GM19397 (cell line): ENCODE data around the gene FZR1.

Experiments
- ATAC-seq: cut with Tn5 transposase; IDR thresholded peaks from one replicate; pipeline ENCODE4 v1.9.1; 2021; ENCODE audit warnings: mild to moderate bottlenecking, moderate library complexity; ENCODE audit not compliant: unreplicated experiment

The FZR1 gene

DNA sequence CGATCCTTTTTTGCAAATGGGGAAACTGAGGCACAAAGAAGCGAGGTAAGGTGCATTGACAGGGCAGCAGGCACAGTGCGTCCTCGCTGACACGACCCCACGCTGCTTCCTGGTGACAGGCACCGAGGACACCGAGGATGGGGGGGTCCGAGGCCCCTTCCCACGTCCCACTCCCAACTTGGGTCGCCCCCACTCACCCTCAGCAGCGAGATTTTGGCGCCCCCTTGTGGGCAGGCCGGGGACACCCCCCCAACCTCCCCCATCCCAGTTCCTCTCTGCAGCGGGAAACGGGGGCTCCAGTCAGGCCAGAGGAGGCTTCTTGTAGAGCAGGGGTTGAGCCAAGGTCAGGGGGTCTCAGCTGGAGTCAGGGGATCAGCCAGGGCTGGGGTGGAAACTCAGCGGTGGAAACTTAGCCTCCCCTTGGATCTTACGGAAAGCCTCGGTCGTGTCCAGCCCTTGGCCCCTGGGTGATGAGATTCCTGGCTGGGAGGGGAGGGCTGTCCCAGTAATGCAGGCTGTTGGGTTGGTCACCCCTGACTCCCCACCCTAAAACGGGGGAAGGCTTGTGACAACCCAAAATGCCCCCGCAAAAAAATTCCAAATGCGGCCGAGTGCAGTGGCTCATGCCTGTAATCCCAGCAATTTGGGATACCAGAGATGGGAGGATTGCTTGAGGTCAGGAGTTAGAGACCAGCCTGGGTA, 34.0 kb upstream of the FZR1 start:
- no peak for ATAC-seq

DNA sequence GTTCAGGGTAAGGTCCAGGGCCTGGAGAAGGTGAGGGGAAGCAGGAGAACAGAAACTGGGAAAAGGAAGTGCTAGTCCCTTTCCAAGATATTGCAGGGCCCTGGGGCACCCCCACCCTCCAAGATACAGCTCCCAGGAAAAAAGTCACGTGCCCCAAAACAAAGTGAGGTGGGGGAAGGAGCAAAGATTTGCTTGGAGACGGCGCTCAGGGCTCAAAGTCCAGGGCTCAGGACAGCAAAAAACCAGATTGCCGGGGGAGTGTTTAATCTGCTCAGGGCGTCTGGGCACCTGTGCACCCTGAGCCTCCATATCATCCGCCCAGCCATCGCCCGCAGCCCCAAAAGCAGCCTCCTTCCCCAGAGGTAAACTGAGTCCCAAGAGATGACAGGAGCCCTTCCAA, 32.1 kb upstream of the FZR1 start:
- no peak for ATAC-seq

DNA sequence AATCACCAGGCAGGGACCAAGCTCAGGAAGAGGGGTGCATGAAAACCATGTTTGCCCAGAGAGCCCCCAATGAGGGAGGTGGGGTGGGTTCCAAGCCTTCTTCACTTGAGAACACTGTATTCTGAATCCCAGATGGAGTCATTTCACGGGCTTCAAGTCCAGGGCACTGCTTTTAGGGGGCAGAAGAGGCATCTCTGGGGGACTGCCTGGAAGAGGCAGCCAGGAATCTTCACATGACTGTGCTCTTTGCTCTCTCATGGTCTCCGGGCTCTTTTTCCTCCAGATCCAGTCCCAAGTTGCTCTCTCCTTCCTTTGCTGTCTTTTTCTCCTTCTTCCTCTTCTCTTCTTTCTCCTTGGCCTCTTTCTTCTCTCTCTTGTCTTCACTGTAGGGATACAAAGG, 31.5 kb upstream of the FZR1 start:
- no peak for ATAC-seq

DNA sequence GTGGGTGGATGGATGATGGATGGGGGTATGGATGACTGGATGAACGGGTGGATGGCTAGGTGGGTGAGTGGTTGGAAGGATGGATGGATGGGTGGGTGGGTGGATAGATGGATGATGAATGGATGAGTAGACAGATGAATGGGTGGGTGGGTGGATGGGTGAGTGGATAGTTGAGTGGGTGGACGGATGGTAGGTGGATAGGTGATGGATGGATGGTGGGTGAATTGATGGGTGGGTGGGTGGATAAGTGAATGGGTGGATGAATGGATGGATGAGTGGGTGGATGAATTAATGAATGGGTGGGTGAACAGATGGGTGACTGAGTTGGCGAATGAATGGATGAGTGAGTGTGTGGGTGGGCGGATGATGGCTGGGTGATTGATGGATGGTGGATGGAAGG, 30.7 kb upstream of the FZR1 start:
- ATAC-seq = no peak

DNA sequence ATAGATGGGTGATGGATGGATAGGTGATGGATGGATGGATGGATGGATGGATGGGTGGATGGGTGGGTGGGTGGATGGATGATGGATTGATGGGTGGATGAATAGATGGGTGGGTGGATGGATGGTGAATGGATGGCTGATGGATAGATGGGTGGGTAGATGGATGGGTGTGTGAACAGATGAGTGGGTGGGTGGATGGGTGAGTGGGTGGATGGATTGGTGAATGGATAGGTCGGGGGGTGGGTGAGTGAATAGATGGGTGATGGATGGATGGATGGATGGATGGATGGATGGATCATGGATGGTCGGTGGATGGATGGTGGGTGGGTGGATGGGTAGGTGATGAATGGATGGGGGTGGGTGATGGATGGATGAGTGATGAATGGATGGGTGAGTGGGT, 29.3 kb upstream of the FZR1 start:
- ATAC-seq = no peak

DNA sequence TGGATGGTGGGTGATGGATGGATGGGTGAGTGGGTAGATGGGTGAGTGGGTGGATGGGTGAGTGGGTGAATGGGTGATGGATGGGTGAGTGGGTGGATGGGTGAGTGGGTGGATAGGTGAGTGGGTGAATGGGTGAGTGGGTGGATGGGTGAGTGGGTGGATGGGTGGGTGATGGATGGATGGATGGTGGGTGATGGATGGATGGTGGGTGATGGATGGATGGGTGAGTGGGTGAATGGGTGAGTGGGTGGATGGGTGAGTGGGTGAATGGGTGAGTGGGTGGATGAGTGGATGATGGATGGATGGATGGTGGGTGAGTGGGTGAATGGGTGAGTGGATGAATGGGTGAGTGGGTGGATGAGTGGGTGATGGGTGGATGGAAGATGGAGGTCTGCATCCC, 28.6 kb upstream of the FZR1 start:
- no peak for ATAC-seq

DNA sequence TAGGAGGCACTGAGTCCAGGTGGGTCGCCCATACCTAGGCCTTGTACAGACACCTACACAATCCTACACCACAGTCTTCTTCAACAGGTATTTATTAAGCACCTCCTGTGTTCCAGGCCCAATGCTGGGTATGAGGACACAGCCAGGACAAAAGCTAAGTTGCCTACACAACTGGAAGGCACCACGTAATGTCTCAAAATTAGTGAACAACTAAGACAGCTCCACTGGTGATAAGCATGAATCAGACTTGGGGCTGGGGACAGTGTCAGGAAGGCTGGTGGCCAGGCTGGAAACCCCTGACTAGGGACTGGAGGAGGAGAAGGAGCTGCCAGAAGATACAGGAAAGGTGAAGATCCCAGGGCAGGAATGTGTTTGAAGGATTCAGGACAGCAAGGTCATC, 28.2 kb upstream of the FZR1 start:
- no peak for ATAC-seq

DNA sequence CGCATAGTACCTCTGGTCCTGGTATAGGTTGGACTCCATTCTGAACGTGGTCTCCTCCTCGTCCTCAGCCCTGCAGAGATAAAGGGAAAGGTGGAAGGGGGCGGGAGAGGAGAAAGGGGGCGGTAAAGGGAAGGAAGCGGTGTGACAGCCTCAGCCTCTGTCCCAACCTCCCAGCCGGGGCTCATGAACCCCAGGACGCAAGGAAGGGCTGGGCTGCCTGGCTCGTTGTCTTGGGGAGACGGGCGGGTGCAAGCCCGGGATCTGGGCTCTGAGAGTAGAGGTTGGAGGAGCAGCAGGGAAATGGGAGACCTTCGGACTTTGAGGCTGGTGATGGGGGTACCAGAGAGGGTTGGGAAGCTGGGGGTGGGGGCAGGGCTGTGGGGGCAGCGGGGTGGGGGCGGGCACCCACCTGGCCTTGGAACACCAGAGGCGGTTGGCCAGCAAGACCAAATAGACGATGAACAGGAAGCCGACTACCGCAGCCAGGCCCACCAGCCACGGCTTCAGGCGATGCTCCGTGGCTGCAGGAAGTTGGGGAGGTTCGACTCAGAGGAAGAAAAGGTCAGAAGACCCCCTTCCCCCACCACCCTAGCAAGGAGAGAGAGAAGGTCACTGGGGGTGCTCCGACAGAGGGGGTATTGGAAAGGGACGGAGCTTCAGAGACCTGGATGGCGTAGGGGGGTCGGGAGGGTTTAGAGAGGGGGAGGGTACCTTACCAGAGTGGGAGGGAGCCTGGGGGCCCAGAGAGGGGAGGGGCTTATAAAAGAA, 27.5 kb upstream of the FZR1 start:
- no peak for ATAC-seq

DNA sequence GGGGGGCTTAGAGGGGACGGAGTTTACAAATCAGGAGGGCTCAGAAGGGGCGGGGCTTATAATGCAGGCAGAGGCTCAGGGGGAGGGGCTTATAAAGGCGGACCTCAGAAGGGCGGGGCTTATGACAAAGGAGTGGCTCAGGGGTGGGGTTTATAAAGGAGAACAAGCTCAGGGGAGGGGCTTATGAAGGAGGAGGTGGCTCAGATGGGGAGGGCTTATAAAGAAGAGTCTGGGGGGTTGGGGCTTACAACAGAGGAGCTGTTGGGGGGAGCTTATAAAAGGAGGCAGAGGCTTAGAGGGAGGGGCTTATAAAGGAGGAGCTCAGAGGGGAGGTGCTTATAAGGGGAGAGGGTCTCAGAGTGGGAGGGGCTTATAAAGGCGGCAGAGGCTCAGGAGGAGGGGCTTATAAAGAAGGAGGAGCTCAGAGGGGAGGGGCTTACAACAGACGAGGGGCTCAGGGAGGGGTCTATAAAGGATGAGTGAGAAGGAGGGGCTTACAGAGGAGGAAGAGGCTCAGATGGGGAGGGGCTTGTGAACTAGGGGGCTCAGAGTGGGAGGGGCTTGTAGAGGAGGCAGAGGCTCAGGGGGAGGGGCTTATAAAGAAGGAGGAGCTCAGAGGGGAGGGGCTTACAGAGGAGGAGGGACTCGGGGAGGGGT, 26.8 kb upstream of the FZR1 start:
- ATAC-seq = no peak

DNA sequence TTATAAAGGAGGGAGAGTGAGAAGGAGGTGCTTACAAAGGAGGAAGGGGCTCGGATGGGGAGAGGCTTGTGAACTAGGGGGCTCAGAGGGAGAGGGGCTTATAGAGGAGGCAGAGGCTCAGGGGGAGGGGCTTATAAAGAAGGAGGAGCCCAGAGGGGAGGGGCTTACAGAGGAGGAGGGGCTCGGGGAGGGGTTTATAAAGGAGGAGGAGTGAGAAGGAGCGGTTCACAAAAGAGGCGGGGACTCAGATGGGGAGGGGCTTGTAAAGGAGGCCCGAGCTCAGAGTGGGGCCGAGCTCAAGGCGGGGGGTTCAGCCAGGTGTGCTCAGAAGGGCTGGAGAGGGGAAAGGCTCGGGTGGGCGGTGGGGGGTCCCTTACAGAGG, 26.3 kb upstream of the FZR1 start:
- ATAC-seq = no peak

DNA sequence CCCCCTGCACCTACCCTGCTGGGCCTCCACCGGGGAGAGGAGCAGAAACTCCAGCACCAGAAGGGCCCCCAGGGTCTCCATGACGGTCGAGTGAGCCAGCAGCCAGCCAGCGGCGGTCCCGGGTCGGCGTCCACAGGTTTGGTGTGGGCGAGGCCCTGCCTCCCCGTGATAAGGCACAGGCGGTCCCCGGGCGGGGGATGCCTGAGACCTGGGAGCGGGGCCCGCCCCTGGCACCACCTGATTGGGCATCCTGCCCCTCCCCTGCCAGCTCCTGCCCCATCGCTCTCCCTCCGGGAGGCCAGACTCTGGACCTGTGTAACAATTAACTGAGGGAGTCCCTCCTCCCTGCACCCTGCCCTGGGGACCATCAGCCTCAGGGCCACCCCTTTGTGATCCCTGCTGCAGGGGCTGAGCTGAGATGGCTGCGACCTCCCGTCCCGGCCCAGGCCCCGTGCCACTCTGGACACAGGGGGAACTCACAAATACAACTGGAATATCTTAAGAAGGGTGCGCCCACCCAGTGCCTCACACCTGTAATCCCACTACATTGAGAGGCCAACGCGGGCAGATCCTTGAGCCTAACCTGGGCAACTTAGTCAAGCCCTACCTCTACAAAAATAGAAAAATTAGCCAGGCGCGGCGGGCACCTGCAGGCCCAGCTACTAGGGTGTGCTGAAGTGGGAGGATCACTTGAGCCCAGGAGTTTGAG, 25.6 kb upstream of the FZR1 start, which contains the start of gene SMIM24:
Gene SMIM24, minus strand, starts transcription at position 143 of the 709 bp plus-strand sequence. Its CDS starts 62 bp downstream, at position 81.
- ATAC-seq = no peak

DNA sequence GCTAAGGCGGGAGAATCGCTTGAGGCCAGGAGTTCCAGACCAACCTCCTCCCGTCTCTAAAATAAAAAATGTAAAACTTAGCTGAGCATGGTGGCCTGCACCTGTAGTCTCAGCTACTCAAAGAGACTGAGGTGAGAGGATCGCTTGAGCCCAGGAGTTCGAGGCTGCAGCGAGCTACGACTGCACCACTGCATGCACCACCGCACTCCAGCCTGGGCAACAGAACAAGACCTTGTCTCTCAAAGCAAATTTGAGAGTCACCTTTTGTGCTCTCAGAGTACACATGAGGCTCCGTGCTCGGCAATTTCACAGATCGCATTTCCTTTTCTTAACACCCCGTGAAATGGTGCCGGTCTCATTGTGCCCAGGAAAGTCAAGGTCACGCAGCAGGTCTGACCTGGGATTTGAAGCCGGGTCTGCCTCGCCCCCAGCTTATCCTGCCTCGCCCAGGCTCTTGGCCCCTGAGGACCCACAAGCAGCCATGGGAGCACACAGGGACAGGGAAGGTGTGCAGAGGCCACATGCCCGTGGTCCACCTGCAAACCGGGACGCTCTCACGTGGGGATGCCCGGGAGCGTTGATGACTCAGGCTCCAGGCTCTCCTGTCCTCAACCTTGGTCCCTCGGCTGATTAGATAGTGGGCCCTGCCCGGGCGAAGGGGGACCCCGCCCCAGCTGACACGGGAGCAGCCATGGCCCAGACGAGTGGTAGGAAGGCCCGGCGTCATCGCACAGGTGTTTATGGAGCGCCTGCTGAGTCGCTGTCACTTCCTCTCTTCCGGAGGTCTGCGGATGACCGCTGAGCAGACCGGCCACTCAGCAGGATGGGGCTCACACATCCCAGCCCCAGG, 24.6 kb upstream of the FZR1 start:
- no peak for ATAC-seq

DNA sequence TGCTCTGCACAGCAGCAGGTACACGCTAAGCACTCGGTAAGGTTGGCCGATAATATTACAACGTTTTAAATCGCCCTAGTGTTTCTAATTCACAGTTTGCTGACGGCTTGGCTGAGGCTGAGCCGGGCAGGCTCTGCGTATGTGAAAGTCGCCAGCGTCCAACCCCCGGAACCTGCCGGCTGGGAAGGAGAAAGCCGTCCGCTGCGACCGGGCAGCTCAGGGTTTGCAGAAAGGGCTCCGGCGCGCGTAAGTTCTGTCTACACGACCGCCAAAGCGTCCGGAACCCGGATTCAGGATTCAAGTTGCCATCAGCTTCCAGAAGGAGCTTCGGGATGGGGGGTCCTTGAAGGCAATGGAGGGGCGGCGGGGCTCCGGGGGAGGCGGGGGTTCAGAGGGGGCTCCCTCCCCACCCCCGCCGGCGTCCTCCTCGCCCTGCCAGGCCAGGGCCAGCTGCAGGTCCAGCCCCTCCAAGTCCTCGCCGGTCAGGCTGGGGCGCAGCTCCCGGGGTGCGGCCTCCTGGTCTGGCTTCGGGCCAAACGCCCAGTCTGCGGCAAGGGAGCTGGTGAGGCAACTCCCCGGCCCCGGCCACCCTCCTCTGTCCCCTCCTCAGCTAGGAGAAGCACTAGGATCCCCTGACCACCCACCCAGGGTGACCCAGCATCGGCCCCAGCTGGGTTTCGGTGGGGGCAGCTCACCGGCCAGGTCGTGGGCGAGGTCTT, 23.4 kb upstream of the FZR1 start:
- no peak for ATAC-seq

DNA sequence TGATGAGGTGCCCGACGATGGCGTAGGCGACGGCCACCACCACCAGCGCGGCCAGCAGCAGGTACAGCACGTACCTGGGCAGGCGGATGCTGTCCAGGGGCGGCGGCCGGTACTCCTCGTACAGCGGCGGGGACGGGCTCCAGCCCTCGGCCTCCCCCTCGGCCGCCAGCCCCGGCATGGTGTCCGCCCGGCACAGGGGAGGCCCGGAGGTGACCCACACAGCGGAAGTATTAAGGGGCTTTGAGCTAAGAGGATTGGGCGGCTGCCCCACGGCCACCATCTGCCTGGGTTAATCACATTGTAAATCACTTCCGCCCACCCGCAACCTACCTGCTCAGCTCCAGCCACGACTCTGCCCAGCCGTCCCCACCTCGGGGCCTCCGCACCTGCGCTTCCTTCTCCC, 22.9 kb upstream of the FZR1 start, which contains the start of gene SMIM44:
Gene SMIM44, minus strand, starts transcription at position 216 of the 403 bp plus-strand sequence. Its CDS starts 38 bp downstream, at position 178.
- no peak for ATAC-seq

DNA sequence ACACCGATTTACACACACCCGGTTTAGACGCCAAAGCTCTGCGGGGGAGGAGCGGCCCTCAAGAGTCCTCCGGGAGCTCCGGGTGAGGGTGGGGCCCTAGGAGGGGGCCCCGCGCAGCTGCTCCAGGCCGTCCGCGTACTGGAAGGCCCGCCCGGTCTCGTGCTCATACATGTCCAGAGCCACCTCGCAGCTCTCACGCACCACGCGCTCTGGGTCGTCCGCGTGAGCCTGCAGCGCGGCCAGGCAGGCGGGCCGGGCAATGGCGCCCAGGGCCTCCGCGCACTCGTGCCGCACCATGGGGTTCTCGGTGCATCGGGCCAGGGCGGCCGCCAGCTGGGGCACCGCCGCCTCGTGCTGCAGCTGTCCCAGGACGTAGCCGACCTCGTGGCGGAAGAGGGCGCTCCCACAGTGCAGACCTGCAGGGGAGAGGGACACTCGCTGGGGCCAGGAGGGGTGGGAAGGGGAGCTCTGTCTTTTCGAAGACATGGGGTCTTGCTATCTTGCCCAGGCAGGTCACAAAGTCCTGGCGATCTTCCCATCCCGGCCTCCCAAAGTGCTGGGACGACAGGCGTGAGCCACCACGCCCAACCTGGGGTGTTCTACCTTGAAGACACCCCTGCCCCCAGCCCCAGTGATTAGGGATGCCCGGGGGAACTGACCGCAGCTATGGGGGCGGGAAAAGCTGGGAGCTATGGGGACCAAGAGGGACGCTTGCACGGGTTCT, 14.6 kb upstream of the FZR1 start:
- ATAC-seq = no peak

DNA sequence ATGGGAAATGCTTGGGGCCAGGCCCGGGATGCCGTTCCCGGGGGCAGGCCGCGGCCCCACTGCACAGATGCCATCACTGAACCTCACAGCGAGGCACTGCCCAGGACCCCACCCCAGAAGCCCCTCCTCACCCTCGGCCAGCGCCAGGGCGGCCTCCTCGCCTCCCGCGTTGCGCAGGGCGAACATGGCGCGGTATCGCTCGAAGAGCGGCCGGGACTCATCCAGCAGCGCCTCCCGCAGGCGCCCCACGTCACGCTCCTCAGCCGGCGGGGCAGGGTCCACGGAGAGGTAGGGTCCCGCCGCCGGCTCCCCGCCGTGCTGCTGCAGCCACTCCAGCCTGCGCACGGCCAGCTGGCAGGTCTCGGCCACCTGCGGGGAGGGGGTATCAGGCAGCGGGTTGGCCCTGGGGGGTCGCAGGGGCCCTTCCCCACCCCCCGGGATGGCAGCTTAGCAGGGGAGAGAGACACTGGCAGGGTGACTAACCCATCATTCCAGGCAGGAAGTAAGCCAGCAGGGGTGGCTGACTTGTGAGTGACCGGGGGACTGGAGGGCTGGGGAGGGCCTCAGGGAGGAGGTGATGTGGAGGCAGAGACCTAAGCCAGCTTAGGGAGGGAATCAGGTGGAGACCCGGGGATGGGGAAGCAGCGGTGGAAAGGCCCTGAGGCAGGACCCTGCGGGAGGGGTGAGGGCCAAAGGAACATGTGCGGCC, 13.8 kb upstream of the FZR1 start:
- no peak for ATAC-seq

DNA sequence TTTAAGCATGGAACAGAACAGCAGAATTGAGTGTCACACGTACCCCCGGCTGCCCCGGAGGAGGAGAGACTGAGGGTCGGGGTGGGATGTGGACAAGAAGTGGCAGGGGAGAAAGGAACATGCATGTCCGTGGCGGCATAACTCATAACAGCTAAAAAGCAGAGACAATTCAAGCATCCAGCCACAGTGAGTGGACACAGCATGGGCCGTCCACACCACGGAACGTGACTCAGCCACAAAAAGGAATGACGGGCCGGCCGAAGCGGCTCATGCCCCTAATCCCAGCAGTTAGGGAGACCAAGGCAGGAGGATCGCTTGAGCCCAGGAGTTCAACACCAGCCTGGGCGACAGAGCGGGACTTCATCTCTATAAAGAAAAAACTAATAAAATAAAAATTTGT, 13.2 kb upstream of the FZR1 start:
- ATAC-seq = no peak

DNA sequence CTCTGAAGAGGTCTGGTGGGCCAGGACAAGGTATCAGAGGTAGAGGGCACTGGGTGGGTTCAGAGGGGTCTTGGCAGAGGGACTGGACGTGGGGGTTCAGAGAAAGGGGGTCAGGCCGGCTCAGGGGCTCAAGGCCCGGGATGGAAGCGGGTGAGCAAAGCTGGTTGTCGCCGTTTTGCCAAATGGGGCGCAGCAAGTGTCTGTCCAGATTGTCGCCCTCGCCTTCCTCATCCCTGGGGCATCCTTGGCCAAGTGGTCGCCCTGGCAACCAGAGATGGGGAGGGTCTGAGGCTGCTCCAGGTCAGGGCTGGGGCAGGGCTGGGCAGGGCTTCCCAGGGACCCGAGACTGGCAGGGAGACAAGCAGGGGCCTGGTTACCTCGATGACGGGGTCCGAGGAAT, 12.5 kb upstream of the FZR1 start:
- ATAC-seq = no peak
